Hepatocyte (in vitro differentiated cells): Measurements from ENCODE around the gene SOX8. TPM values are rescaled to one million over a fixed set of nuclear protein-coding genes. Genes with fewer than 3 reads are reported as not detected.

Source experiments
- DNase-seq: peaks from one replicate; pipeline ENCODE4 v3.0.0-alpha.2; 2016; ENCODE audit warnings: low spot score
- H2AFZ ChIP-seq: fragments of 200-600 bp; sonication (generic); 2 replicates; pipeline ENCODE4 v1.6.0; 2016; ENCODE audit warnings: antibody characterized with exemption, mild to moderate bottlenecking
- H3K27ac ChIP-seq: fragments of 200-600 bp; sonication (generic); 2 replicates; pipeline ENCODE4 v1.5.1; 2016; ENCODE audit warnings: mild to moderate bottlenecking
- H3K27me3 ChIP-seq: fragments of 200-600 bp; sonication (generic); 2 replicates; pipeline ENCODE4 v1.6.1; 2016
- H3K36me3 ChIP-seq: fragments of 200-600 bp; sonication (generic); replicated peaks from 2 replicates; pipeline ENCODE4 v1.5.1; 2016; ENCODE audit warnings: low read depth; ENCODE audit not compliant: insufficient read depth
- H3K4me1 ChIP-seq: fragments of 200-600 bp; sonication (generic); 2 replicates; pipeline ENCODE4 v1.5.1; 2016; ENCODE audit warnings: mild to moderate bottlenecking, moderate library complexity; ENCODE audit not compliant: insufficient read depth
- H3K4me2 ChIP-seq: fragments of 200-600 bp; sonication (generic); 2 replicates; pipeline ENCODE4 v1.6.0; 2016
- H3K4me3 ChIP-seq: fragments of 200-600 bp; sonication (generic); 2 replicates; pipeline ENCODE4 v1.5.1; 2016; ENCODE audit warnings: mild to moderate bottlenecking
- H3K79me2 ChIP-seq: fragments of 200-600 bp; sonication (generic); 2 replicates; pipeline ENCODE4 v1.6.0; 2017; ENCODE audit warnings: mild to moderate bottlenecking
- H3K9me2 ChIP-seq: fragments of 200-600 bp; sonication (generic); replicated peaks from 2 replicates; pipeline ENCODE4 v1.6.0; 2017; ENCODE audit warnings: mild to moderate bottlenecking; ENCODE audit not compliant: insufficient read depth
- H3K9me3 ChIP-seq: fragments of 200-600 bp; sonication (generic); 2 replicates; pipeline ENCODE4 v1.5.1; 2016; ENCODE audit warnings: low read depth, mild to moderate bottlenecking
- H4K20me1 ChIP-seq: fragments of 200-600 bp; sonication (generic); 2 replicates; pipeline ENCODE4 v1.6.0; 2016; ENCODE audit warnings: mild to moderate bottlenecking; ENCODE audit not compliant: insufficient read depth, poor library complexity, severe bottlenecking
- CTCF ChIP-seq: fragments of 200-600 bp; sonication (generic); IDR thresholded peaks from 2 replicates; pipeline ENCODE4 v1.5.1; 2016; ENCODE audit warnings: antibody characterized with exemption, mild to moderate bottlenecking; ENCODE audit not compliant: poor library complexity
- EZH2 ChIP-seq: fragments of 200-600 bp; sonication (generic); IDR thresholded peaks from 2 replicates; pipeline ENCODE4 v1.6.1; 2016; ENCODE audit warnings: antibody characterized with exemption, mild to moderate bottlenecking, borderline replicate concordance
- EZH2phosphoT487 ChIP-seq: fragments of 200-600 bp; sonication (generic); IDR thresholded peaks from one replicate; pipeline ENCODE4 v1.6.1; 2018; ENCODE audit warnings: antibody characterized with exemption, mild to moderate bottlenecking, low read depth, moderate library complexity; ENCODE audit not compliant: unreplicated experiment, severe bottlenecking
- WGBS: methylation state at CpG from one replicate; pipeline ENCODE4 v1.1.6; 2016; ENCODE audit warnings: low lambda C conversion rate; ENCODE audit errors: missing lambda C conversion rate; 5-methylcytosine and 5-hydroxymethylcytosine counted together
- polyA plus RNA-seq: library from polyadenylated mRNA; unstranded; fragments of >200 nt; fragmentation: Nextera tagmentation; extraction: Ambion mirVana; gene quantifications from 2 replicates; pipeline ENCODE4 v1.2.1, GENCODE V29; 2016
- total RNA-seq: library from RNA; depleted of rRNA; stranded (reverse); fragments of >200 nt; gene quantifications from 2 replicates; pipeline ENCODE4 v1.2.3, GENCODE V29; 2014

SOX8 gene
- total and polyA plus RNA-seq, 2 experiments from 2014 or later: 3.8 to 4.7 TPM

- H3K27me3 ChIP-seq: no peaks in the 10 kb centered on the region
- H3K9me3 ChIP-seq: no peaks in the 10 kb centered on the region
- no peak overlapping the region for H2AFZ ChIP-seq
- no peak overlapping the region for H3K27ac ChIP-seq
- no peak overlapping the region for H3K4me3 ChIP-seq
- no peak for DNase-seq
- peaks cover 10% of the 10 kb centered on the region for H3K4me1 ChIP-seq
- H3K79me2 ChIP-seq: peaks cover 9% of the 10 kb centered on the region
- 75% methylated on average over 20 of the region's 21 CpGs for WGBS
- H4K20me1 ChIP-seq: no peaks in the 10 kb centered on the region
- H3K9me2 ChIP-seq: no peaks in the 10 kb centered on the region
- H3K36me3 ChIP-seq: no peaks in the 10 kb centered on the region
- no peak overlapping the region for H3K4me2 ChIP-seq
- no peak for TF ChIP-seq CTCF
- TF ChIP-seq EZH2: no peak
- no peak for TF ChIP-seq EZH2phosphoT487
These were observed 7.5 kb upstream of the SOX8 start for GRCh38 chr16:974001-974601.

GRCh38 chr16:974611-975261 is 6.8 kb upstream of the SOX8 start:
- Histone ChIP-seq H3K4me3 (no peak overlapping the region), H3K27me3 (peaks cover 4% of the 10 kb centered on the region), H3K9me2 (no peaks in the 10 kb centered on the region), H4K20me1 (no peaks in the 10 kb centered on the region), H3K9me3 (no peaks in the 10 kb centered on the region), H3K27ac (no peak overlapping the region), H2AFZ (no peak overlapping the region), H3K4me2 (no peak overlapping the region), H3K79me2 (peaks cover 3% of the 10 kb centered on the region), H3K4me1 (peaks cover 3% of the 10 kb centered on the region), H3K36me3 (no peaks in the 10 kb centered on the region)
- no peak for TF ChIP-seq EZH2
- TF ChIP-seq CTCF: no peak
- no peak for TF ChIP-seq EZH2phosphoT487
- WGBS: 83% methylated on average over 23 of the region's 26 CpGs
- DNase-seq: no peak

- H3K4me2 ChIP-seq: no peak overlapping the region
- H2AFZ ChIP-seq: no peak overlapping the region
- no peaks in the 10 kb centered on the region for H4K20me1 ChIP-seq
- TF ChIP-seq EZH2 (no peak), EZH2phosphoT487 (no peak), CTCF (no peak)
- no peaks in the 10 kb centered on the region for H3K9me2 ChIP-seq
- peaks cover 2% of the 10 kb centered on the region for H3K4me1 ChIP-seq
- H3K9me3 ChIP-seq: no peaks in the 10 kb centered on the region
- peaks cover 9% of the 10 kb centered on the region for H3K27me3 ChIP-seq
- DNase-seq: no peak
- no peaks in the 10 kb centered on the region for H3K79me2 ChIP-seq
- no peak overlapping the region for H3K4me3 ChIP-seq
- no peak overlapping the region for H3K27ac ChIP-seq
- no peaks in the 10 kb centered on the region for H3K36me3 ChIP-seq
- 90% methylated on average over 12 of the region's 12 CpGs for WGBS
These were observed 6.3 kb upstream of the SOX8 start for GRCh38 chr16:975291-975690.
